SH-SY5Y (cell line): ENCODE measurements around the gene WWP2.

Experiments
- GATA2 ChIP-seq: IDR thresholded peaks from 2 replicates; pipeline ENCODE4 v1.6.1; 2011; ENCODE audit warnings: mild to moderate bottlenecking, low read depth, low read length
- GATA3 ChIP-seq: IDR thresholded peaks from 2 replicates; pipeline ENCODE4 v1.6.1; 2011; ENCODE audit warnings: low read depth, mild to moderate bottlenecking, low read length, moderate library complexity

DNA sequence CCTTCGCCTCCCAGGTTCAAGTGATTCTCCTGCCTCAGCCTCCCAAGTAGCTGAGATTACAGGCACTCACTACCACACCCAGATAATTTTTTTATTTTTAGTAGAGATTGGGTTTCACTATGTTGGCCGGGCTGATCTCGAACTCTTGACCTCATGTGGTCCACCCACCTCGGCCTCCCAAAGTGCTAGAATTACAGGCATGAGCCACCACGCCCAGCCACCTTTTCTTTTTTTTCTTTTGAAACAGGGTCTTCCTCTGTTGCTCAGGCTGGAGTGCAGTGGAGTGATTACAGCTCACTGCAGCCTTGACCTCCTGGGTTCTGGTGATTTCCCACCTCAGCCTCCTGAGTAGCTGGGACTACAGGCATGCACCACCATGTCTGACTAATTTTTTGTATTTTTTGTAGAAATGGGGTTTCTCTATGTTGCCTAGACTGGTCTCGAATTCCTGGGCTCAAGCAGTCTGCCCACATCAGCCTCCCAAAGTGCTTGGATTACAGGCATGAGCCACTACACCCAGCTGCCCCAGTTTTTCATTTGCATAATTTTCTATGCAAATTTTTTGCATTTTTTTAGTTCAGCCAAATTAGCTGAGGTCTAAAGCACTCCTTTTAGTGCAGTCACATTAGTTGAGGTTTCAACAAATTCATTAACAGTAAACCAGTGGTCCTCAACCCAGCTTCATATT, 11.3 kb downstream of the WWP2 start:
- TF ChIP-seq GATA2 (no peak), GATA3 (no peak)
